HG03378 (cell line): Measurements from ENCODE around the gene BRI3.
"Not testable (repeated sequence)": the region's sequence is repeated elsewhere in the genome, so short reads cannot be mapped to it uniquely, and the experiment has no call there.

ENCODE experiments used
- ATAC-seq: cut with Tn5 transposase; IDR thresholded peaks from one replicate; pipeline ENCODE4 v1.9.1; 2021; ENCODE audit warnings: mild to moderate bottlenecking, moderate library complexity; ENCODE audit not compliant: unreplicated experiment

The BRI3 gene

DNA sequence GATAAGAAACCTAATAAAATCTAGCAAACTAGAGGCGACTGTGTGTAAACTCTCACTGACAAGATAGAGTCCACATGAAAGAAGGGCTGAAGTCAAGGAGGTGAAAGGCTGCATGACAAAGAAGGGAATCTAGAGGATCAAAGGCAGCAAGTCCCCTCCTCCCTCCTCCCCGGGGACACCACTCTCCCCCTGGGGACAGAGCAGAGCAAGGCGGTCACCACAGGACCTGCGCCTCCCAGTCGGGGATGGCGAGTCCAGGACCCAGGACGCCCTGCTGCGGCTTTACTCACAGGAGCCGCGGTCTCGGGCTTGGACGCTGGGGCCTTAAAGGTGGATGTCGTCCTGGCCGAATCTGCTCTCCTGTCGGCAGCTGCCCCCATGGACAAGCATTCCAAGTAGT, 22.4 kb downstream of the BRI3 start:
- ATAC-seq, result no peak

DNA sequence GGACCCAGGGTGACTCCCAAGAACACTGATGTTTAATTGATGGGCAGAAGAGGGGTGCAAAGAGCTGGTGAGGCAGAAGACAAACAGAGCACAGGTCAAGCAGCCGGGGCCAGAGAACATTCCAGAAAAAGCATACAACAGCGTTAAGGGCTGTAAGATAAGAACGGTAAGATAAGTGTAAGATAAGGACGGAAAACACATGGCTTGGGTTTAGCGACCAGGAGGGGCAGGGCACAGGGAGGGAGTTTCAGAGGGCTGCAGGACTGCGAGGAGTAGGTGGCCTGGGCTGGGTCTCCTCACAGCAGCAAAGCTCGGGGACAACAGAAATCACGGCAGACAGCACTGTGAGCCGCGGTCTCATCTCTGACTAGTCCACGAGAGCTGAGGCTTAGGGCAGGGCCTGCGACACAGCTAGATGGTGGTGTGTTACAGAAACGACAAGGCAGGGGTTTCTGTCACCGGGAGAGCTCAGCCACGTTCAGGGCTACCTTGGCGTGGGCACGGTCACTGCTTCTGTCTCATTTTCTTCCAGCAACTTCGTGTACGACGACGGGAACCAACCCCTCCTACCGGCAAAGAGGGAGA, 24.6 kb downstream of the BRI3 start:
- no peak for ATAC-seq

DNA sequence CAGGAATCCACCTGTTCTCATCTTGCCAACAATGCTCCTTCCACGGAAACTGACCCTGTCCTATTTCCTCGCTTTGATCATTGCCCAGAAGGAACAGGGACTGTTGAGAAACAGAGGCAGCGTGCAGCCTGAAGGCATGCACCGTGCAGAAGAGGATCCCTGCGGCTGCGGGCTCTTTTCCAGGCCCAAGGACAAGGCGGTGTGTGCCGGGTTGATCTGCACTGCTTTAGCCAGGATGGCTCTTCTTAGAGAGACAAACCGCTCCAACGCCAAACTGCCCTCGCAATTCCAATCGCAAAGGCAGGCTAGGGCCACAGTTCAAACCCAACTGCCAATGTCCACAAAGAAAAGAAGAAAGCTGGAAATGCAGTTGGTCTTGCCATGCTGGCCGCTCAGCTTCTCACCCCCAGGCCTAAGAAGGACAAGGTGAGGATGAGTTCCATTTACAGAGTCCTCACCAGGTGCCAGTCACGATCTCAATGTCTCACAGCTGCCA, 26.5 kb downstream of the BRI3 start:
- ATAC-seq, result no peak

DNA sequence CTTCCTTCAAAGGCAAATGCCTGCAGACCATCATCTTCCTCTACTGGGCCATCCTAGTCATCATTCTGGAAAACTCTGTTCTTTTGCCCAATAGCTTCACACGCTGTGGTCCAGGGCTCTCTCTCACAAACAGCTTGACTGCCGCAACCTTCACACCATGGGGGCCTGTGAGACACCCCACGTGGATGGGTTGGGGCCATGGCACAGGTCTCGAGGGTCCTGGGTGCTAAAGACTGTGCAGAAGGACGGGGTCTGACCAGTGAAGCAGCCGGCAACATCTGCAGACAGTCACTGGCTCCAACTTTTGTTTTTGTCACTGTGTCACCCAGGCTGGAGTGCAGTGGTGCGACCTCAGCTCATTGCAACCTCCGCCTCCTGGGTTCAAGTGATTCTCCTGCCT, 28.1 kb downstream of the BRI3 start:
- no peak for ATAC-seq

DNA sequence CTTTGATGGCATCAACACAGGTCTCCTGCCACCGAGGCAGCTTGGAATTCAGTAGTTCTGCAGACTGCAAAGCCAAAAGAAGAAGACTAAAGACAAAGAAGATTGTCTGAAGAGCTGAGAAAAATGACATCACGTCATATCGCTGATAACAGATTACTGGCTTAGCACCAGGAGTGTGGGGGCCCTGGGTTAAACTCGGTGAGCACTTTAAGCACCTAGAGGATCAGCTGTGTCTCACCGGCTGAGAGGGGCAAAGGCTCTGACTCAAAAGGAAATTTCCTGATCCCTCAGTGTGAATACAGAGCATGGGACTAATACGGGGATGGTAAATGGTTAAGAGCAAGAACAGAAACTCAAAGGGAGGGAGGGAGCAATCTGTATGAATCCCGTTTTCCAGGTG, 30.7 kb downstream of the BRI3 start:
- no peak for ATAC-seq

DNA sequence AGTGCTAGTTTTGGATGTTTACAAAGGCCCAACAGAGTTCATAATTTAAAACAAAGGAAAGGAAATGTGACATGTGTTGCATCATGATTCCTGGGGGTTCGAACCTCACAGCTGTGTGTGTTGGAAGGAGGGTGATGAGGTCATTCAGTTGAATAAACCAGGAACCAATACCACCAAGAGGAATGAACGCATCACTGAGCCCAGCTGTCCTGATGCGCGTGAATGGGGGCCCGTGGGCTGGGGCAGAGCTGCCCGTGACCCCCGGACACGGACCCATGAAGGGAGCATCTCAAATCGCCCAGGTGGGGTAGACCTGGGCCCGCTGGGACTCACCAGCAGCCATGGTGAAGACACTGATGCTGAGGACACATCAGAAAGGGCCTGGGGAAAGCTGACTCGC, 33.0 kb downstream of the BRI3 start:
- ATAC-seq, result no peak

DNA sequence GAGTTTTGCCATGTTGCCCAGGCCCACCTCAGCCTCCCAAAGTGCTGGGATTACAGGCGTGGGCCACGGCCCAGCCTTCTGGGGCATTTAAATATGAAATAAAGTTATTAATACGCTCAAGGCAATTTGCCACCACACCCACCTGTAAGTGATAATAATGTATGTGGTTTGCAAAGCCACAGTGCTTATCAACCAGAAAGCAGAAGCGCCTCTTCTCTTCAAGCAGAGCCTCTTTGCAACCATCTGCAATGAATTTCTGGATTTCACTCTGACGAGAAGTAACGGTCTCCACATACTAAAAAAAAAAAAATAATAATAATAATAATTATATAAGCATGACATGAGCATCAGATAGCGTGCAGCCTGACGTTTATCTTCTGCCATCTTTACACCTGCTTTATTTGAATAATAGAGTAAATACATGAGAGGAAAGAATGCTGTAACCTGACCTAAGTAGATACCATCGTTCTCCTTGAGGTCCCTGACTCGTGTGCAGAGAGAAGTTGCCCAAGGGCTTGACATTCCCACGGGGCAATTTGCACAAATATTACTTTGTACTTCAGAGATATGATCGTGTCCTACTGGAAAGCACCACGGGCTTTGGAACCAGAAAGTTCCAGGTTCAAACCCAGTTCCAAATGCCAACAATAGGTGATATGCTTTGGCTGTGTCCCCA, 34.0 kb downstream of the BRI3 start:
- peak; percentile 61 for ATAC-seq

DNA sequence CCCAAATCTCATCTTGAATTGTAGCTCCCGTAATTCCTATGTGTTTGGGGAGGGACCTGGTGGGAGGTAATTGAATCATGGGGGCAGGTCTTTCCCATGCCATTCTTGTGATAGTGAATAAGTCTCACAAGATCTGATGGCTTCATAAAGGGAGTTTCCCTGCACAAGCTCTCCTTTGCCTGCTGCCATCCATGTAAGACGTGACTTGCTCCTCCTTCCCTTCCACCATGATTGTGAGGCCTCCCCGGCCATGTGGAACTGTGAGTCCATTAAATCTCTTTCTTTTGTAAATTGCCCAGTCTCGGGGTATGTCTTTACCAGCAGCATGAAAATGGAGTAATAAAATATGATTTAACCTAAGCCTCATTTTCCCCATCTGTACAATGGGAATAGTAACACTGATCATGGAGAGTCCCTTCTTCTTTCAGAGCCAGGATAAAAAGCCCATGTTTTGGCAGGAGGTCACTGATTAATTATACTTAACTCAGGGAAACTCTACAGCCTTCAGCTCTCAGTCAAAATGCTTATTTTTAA, 34.6 kb downstream of the BRI3 start:
- not testable (repeated sequence) for ATAC-seq

DNA sequence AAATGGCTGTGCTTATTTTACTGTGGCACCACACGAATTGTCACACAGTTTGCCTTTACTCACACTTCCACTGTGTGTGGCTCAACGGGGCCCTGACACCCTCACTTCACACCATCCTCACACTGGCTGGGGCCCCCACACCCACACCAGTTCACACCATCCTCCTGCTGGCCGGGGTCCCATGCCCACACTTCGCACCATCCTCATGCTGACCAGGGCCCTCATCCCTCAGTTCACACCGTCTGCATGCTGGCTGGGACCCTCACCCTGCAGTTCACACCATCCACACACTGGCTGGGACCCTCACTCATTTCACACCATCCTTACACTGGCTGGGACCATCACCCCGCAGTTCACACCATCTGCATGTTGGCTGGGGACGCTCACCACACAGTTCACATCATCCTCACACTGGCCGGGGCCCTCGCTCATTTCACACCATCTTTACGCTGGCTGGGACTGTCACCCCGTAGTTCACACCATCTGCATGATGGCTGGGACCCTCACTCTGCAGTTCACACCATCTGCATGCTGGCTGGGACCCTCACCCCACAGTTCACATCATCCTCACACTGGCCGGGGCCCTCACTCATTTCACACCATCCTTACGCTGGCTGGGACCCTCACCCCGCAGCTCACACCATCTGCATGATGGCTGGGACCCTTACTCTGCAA, 36.0 kb downstream of the BRI3 start:
- ATAC-seq, result no peak

DNA sequence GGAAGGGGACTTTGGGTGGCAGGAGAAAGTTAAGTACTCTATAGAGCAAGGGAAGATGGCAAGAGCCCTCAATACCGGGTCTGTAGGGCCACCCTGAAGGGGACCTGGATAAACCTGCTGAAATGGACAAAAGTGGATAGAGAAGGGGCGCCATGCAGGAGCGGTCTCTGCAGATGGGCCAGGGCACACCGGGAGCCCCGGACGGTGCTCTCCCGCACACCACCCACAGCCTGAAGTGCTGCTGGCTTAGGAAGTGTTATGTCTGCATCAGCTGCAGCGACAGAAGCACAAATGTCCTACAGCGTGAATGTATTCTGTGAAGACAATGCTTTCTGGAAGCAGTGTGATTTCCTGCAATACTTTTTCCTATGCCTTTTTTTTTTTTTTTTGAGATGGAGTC, 37.7 kb downstream of the BRI3 start:
- no peak for ATAC-seq

DNA sequence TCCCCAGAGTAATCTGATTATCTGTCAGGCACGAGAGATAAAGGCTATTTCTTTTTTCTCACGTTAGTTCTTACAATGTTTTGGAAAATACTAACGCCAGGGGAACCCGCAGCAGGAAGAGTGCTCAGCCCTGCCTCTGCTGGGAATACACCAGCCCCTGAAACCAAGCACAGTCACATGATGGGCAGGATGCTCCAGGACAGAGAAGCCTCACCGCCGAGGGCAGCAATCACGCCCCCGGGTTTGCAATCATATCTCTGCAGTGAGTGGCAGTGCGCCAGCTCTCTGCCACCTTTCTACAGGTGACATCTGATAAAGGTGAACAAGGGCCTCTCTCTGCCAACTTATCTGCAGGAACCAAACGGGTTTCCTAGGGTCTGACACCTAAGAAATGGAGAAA, 39.8 kb downstream of the BRI3 start:
- no peak for ATAC-seq

DNA sequence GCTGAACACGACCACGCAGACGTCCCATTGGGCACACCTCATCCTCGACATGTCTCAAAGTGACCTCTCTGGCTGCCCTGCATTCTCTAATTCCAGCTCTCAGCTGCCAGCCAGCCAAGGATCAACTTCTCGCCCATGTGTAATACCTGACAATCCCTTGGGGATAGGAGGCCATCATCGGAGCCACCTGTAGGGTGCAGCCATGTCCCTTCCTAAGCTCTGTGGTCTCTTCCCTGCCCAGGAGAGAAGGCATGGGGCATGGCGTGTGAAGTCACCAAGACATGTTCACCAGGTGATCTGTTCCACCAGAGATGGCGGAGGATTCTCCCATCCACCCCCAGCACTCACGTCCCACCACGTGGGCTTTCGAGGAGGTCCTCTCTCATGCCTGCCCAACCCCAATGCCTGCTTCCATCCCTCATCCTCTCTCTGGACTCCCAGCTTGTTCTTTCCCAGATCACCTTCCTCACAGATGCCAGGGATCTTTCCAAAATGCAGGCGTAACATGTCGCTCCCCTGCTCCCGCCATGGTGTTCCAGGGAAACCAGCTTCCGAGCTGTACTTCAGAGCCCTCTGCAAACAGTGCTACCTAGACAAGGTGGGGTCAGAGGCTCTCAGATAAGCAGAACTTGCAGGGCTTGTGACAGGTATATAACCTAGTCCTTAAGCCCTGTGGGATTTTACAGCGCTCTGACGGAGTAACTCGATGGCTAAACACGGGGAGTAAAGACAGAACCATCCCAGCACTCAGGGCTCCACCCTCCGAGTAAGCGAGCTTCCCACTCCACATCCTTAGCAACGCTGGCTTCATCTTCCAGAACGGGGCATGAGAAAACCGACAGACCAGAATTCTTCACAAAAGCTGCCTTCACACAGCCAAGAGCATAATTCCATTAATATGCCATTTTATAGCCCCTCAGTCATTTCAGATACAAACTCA, 41.1 kb downstream of the BRI3 start:
- no peak for ATAC-seq

DNA sequence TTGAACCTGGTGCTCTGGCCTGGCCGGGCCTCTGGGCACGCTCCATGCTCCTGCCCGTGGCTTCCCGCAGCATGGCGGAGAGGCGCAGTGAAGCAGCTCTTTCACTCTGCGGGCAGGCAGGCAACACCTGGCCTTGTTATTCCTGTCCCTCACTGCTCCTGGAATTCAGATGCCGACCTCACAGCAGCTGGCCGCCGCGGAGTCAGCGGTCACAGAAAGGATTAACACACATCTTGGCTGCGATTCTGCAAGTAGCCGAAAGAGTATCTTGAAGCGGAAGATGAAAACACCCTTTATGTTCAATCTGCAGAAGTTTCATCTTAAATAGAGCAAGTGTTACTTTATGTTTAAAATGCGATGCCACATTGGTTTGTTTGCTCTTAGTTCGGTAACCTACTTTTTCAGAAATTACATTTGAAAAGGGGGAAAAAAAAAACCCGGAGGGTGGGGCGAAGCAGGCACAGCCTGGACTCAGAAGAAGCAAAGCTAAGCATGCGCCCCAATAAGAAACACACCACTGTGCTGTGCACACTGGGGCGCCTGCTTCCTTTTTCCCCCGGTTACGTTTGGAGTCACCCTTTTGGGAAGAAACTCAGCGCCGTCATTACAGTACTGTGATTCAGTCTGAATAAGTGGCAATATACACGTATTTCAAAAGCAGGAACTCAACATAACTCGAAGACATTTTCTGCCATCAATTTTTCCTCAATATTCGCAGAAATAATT, 42.3 kb downstream of the BRI3 start:
- ATAC-seq, result no peak

DNA sequence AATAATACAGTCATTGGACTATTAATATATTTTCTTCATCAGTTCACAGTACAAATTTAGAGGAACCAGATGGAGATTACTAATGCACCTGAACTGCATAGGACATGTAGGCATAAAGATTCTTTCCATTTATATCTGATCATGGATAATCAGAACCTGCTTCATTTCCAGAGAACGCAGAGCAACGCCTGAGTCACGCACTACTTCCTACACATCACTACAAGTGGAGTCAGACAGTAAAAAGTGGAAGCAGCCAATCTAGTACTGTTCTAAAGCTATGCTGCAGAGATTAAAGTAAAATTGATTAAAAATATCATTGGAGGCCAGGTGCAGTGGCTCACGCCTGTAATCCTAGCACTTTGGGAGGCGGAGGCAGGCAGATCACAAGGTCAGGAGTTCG, 43.3 kb downstream of the BRI3 start:
- ATAC-seq, result no peak

DNA sequence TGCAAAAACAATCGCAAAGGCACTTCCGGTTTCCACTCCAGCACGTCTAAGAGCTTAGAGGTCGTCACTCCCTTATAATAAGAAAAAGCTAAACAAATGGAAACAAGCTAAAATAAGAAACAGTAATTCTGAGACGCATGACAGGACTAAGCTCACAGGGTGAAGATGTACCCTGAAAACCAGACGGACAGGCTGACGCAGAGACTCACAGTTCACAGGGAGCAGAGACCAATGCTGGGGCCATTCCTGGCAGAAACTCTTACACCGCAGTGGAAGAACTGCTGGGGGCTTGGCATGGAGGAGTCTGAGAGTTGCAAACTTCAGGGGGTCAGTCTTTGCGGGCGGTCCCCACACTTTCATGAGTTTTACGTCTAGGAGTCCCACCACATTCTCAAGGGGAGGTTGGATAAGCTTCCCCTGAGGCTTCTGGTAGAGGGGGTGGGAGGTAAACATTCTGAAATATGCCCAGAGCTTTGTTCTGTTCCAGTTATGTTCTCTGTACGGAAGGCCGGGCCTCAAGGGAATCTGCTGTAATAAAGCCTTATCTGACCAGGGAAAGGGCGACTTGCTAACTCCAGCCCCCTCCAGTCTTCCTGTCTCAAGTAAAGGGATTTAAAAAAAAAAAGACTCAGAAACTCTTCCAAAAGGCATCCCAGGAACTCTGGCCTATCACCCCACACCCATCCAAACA, 47.8 kb downstream of the BRI3 start:
- ATAC-seq, result no peak

DNA sequence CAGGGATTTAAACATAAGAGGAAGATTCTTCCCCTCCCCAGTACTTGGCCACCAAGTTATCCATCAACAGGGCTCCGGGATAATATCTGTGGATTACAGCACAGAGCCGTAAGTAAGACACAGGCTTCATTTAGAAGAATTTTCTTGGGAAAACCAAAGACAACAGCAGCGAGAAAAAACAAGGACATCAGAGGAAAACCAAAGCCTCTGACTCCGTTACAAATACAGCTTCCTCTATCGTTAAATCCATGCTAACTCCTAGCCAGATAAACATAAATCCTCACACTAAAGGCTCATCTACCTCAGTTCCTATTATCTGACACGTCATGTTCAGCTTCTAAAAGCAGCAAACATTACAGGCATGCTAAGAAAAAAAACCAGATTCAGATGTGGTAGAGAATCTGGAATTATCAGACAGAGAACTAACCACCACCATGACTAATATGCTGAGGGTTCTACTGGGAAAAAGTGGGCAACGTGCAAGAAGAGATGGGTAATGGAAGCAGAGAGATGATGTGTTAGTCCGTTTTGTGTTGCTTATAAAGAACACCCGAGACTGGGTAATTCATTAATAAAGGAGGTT, 48.4 kb downstream of the BRI3 start:
- no peak for ATAC-seq

DNA sequence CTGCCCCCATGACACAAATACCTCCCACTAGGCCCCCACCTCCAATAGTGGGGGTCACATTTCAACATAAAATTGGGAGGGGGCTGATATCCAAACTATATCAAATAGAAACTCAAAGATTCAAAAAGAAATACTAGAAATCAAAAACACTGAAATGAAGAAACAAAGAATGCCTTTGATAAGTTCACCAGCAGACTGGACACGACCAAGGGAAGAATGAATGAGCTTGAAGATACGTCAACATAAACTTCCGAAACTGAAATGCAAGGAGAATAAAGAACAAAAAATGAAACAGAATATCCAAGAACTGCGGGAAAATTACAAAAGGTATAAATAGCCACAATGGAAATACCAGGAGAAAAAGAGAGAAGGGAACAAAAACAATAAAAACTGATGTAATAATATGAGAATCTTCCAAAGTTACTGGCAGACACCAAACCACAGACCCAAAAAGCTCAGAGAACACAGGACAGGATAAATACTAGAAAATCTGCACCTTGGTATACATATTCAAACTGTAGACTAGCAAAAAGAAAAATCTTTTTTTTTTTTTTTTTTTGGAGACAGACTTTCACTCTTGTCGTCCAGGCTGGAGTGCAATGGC, 49.5 kb downstream of the BRI3 start:
- ATAC-seq, result no peak

DNA sequence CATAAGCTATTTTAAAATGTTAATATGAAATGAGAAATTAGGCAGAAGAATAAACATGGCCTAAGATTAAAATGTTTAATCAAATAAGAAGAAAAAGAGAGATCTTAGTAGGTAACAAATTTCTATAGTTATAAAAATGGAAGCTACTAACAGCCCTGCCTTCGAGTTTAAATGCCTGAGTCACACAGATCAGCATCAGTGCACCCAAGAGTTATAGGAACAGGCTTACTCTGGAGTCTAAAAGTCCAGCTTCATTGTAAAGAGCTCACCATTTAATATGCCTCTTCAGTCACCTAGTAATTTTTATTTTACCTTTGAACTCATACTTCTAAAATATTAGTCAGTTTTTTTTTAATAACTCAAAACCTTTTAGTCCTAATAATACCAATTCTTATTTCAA, 52.6 kb downstream of the BRI3 start:
- no peak for ATAC-seq

DNA sequence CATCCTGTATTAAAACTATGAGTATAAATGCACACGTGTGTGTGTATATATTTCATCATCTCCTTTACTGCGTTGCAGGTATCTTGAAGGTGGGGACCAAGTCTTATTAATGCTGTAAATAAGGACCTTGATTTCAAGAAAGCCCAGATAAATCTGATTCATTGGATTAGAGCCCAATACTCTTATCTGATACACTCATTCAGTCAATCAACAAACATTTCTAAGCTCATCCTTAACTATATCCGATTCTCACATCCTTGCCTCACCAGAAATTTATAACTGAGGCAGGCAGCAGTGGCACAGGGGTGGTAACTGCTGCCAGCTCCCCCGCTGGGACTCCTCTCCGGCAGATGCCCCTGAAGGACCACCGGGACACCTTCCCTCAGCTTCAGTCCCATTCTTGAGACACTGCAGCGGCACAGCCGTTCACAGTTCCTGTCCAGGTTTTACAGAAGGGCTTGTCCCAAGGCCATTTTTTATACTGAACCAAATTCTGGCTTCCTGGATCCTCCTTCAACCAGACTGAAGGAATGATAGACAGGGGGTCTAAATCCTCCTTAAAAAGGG, 54.0 kb downstream of the BRI3 start:
- no peak for ATAC-seq
